HepG2 (cell line): ENCODE measurements around the gene FASTKD1. TPM values are rescaled to one million over a fixed set of nuclear protein-coding genes. Genes with fewer than 3 reads are reported as not detected.

ENCODE experiments used
- ATAC-seq: fragments of 200-7000 bp; cut with Tn5 transposase; 3 replicates; pipeline ENCODE4 v1.9.1; 2020; ENCODE audit warnings: mild to moderate bottlenecking, moderate library complexity
- BruUV-seq: library from RNA; stranded (reverse); fragments of 400-500 nt; replicated peaks from 2 replicates; lab custom pipeline; 2021; lab: Mats Ljungman, UMichigan
- CTCF ChIA-PET: fragments of 300-600 bp; formaldehyde crosslinking; extraction: SDS; loops from one replicate; lab custom pipeline; 2021; ENCODE audit warnings: low total read pairs, inconsistent platforms, low intra/inter-chr PET ratio; lab: Yijun Ruan, JAX
- POLR2A ChIA-PET: fragments of 350-600 bp; sonication (Branson Sonifier 250); formaldehyde crosslinking; loops from one replicate; lab custom pipeline; 2020; ENCODE audit warnings: antibody characterized with exemption, inconsistent platforms; lab: Yijun Ruan, JAX
- DNase-seq: peaks from one replicate; pipeline ENCODE4 v3.0.0-alpha.2; 2015; ENCODE audit warnings: low spot score
- FAIRE-seq: peaks from 3 replicates; lab custom pipeline; 2011; peaks lifted over from hg19 to GRCh38; lab: Jason Lieb, UNC
- H2AFZ ChIP-seq: one replicate; pipeline ENCODE4 v1.6.1; 2011; ENCODE audit warnings: low read length, inconsistent platforms
- H3K27ac ChIP-seq: fragments of 300-600 bp; 3 replicates; pipeline ENCODE4 v1.8.0; 2011; ENCODE audit warnings: mixed run types, mild to moderate bottlenecking, mixed read lengths, low read length, inconsistent platforms; ENCODE audit not compliant: insufficient read depth; ENCODE audit errors: extremely low read length
- H3K27me3 ChIP-seq, 2 experiments: fragments of 200-600 bp in 1 of 2; 2 replicates in 1 of 2; 3 replicates in 1 of 2; pipeline versions ENCODE4 v1.6.0 to v1.8.0; 2011; ENCODE audit warnings: low read length in 2 of 2, mild to moderate bottlenecking in 2 of 2, moderate library complexity in 2 of 2, inconsistent platforms in 1 of 2; ENCODE audit not compliant: insufficient read depth in 2 of 2, control insufficient read depth in 1 of 2
- H3K36me3 ChIP-seq, 2 experiments: fragments of 200-600 bp in 1 of 2; replicated peaks in 1 of 2; 2 replicates in 1 of 2; 3 replicates in 1 of 2; pipeline versions ENCODE4 v1.5.1 to v1.8.0; 2011; ENCODE audit warnings: low read length in 2 of 2, inconsistent platforms in 1 of 2; ENCODE audit not compliant: insufficient read depth in 2 of 2, control insufficient read depth in 1 of 2
- H3K4me1 ChIP-seq: 2 replicates; pipeline ENCODE4 v1.5.1; 2012; ENCODE audit warnings: low read length, inconsistent platforms; ENCODE audit not compliant: insufficient read depth
- H3K4me2 ChIP-seq: 2 replicates; pipeline ENCODE4 v1.6.0; 2011; ENCODE audit warnings: low read depth, low read length, inconsistent platforms
- H3K4me3 ChIP-seq, 3 experiments: fragments of 200-600 bp in 1 of 3; sonication (generic), shearing (Covaris generic) in 1 of 3; replicated peaks in 1 of 3; 2 replicates each; pipeline ENCODE4 v1.5.1; 2011 to 2016; ENCODE audit warnings: low read length in 3 of 3, inconsistent platforms in 2 of 3, low read depth in 2 of 3, mild to moderate bottlenecking in 2 of 3, control low read depth in 1 of 3, mixed read lengths in 1 of 3; ENCODE audit not compliant: insufficient read depth in 1 of 3
- H3K79me2 ChIP-seq: one replicate; pipeline ENCODE4 v1.6.1; 2011; ENCODE audit warnings: low read length, inconsistent platforms; ENCODE audit not compliant: insufficient read depth
- H3K9ac ChIP-seq: 2 replicates; pipeline ENCODE4 v1.6.0; 2011; ENCODE audit warnings: mild to moderate bottlenecking, low read depth, low read length, inconsistent platforms; ENCODE audit not compliant: insufficient read depth
- H3K9me3 ChIP-seq: 2 replicates; pipeline ENCODE4 v1.5.1; 2012; ENCODE audit warnings: mild to moderate bottlenecking, low read length
- H4K20me1 ChIP-seq: 2 replicates; pipeline ENCODE4 v1.6.0; 2011; ENCODE audit warnings: inconsistent platforms, mild to moderate bottlenecking, low read length, moderate library complexity; ENCODE audit not compliant: insufficient read depth
- ATM ChIP-seq: fragments of 450-650 bp; IDR thresholded peaks from 2 replicates; pipeline ENCODE4 v1.7.1; 2017; ENCODE audit warnings: mild to moderate bottlenecking, borderline replicate concordance
- KDM5B ChIP-seq: sonication (generic); formaldehyde crosslinking; IDR thresholded peaks from 2 replicates; pipeline ENCODE4 v1.4.0; 2020; ENCODE audit warnings: missing genetic modification reagents, mild to moderate bottlenecking, borderline replicate concordance
- RFX5 ChIP-seq: IDR thresholded peaks from 2 replicates; pipeline ENCODE4 v1.6.1; 2011; ENCODE audit warnings: low read depth, low read length, improper control_type of control experiment
- SMAD1 ChIP-seq: sonication (generic); formaldehyde crosslinking; IDR thresholded peaks from 2 replicates; pipeline ENCODE4 v1.4.0; 2020; ENCODE audit warnings: missing genetic modification reagents, low read depth, mild to moderate bottlenecking, borderline replicate concordance
- TCF12 ChIP-seq, 2 experiments: fragments of 450-650 bp in 1 of 2; sonication (generic) in 1 of 2; formaldehyde crosslinking in 1 of 2; IDR thresholded peaks; 2 replicates each; pipeline versions ENCODE4 v1.6.1 to v1.8.0; 2017 to 2022; ENCODE audit warnings: antibody characterized with exemption in 1 of 2, mild to moderate bottlenecking in 1 of 2, missing genetic modification reagents in 1 of 2, moderate library complexity in 1 of 2
- TCF7L2 ChIP-seq: IDR thresholded peaks from 2 replicates; pipeline ENCODE4 v1.6.1; 2011; ENCODE audit warnings: mild to moderate bottlenecking, low read depth, low read length, moderate library complexity
- ZFP62 ChIP-seq: sonication (generic); formaldehyde crosslinking; IDR thresholded peaks from 2 replicates; pipeline ENCODE4 v1.4.0; 2020; ENCODE audit warnings: missing genetic modification reagents
- ZNF343 ChIP-seq: sonication (generic); formaldehyde crosslinking; IDR thresholded peaks from 2 replicates; pipeline ENCODE4 v1.4.0; 2020; ENCODE audit warnings: mild to moderate bottlenecking, missing genetic modification reagents
- ZNF564 ChIP-seq: sonication (generic); formaldehyde crosslinking; IDR thresholded peaks from 2 replicates; pipeline ENCODE4 v1.8.1; 2023; ENCODE audit warnings: mild to moderate bottlenecking, missing genetic modification reagents
- ZNF879 ChIP-seq: sonication (generic); formaldehyde crosslinking; IDR thresholded peaks from 2 replicates; pipeline ENCODE4 v1.8.1; 2023; ENCODE audit warnings: missing genetic modification reagents
- WGBS: methylation state at CpG from one replicate; pipeline ENCODE4 v1.1.6; 2017; ENCODE audit warnings: low lambda C conversion rate; 5-methylcytosine and 5-hydroxymethylcytosine counted together
- in situ Hi-C: cut with HindIII; loops from 2 replicates; pipeline ENCODE4 v1.10.0; 2017; ENCODE audit warnings: low pct_unique_long_range_greater_than_20kb; ENCODE audit not compliant: extremely low pct_ligation_motif_present
- intact Hi-C: fragments of 100-400 bp; cut with micrococcal nuclease; formaldehyde crosslinking; loops from one replicate; pipeline ENCODE4 v1.10.0; 2022; ENCODE audit not compliant: unreplicated experiment
- polyA plus RNA-seq, 8 experiments: library from polyadenylated mRNA; depleted of rRNA in 3 of 8; stranded (reverse) in 7 of 8; unstranded in 1 of 8; fragments of >200 nt; fragmentation: Illumina TruSeq in 4 of 8; extraction: Trizol in 4 of 8; gene quantifications; 2 replicates each; pipeline versions ENCODE4 v1.2.1 to v1.2.3, GENCODE V29; 2011 to 2016; ENCODE audit warnings: low read depth in 4 of 8, missing spikeins in 1 of 8, mixed read lengths in 1 of 8; ENCODE audit not compliant: insufficient read depth in 1 of 8
- total RNA-seq, 5 experiments: library from RNA; depleted of rRNA; stranded (reverse); fragments of >200 nt; fragmentation: Illumina TruSeq; extraction: Trizol; gene quantifications; 2 replicates each; pipeline ENCODE4 v1.2.3, GENCODE V29; 2016; ENCODE audit warnings: low read depth in 1 of 5
- TF ChIP-seq, protein P1 (sequence below): sonication (generic); formaldehyde crosslinking; IDR thresholded peaks from 2 replicates; pipeline ENCODE4 v1.4.0; 2020; ENCODE audit warnings: missing genetic modification reagents
- TF ChIP-seq, protein P2 (sequence below): sonication (generic); formaldehyde crosslinking; IDR thresholded peaks from 2 replicates; pipeline ENCODE4 v1.4.0; 2020; ENCODE audit warnings: missing genetic modification reagents
- TF ChIP-seq, protein P3 (sequence below): sonication (generic); formaldehyde crosslinking; IDR thresholded peaks from 2 replicates; pipeline ENCODE4 v1.8.0; 2022; ENCODE audit warnings: missing genetic modification reagents, low read depth, mild to moderate bottlenecking, borderline replicate concordance
- TF ChIP-seq, protein P4 (sequence below), 2 experiments: IDR thresholded peaks; 2 replicates each; pipeline ENCODE4 v1.6.1; 2011 to 2012; ENCODE audit warnings: low read length in 2 of 2, borderline replicate concordance in 1 of 2, low read depth in 1 of 2, mild to moderate bottlenecking in 1 of 2, moderate library complexity in 1 of 2

FASTKD1 gene
- total and polyA plus RNA-seq, 2 of the 13 experiments (the other 11 are each of a cell fraction or from before 2014, with no cell fraction given) = 35.0 to 38.0 TPM

GRCh38 chr2:169569948-169570347 lies 3.7 kb downstream of the FASTKD1 start (continued):
- TF ChIP-seq ZFP62 (CRISPR knock-in tag) (no peak), ATM (no peak)

DNA sequence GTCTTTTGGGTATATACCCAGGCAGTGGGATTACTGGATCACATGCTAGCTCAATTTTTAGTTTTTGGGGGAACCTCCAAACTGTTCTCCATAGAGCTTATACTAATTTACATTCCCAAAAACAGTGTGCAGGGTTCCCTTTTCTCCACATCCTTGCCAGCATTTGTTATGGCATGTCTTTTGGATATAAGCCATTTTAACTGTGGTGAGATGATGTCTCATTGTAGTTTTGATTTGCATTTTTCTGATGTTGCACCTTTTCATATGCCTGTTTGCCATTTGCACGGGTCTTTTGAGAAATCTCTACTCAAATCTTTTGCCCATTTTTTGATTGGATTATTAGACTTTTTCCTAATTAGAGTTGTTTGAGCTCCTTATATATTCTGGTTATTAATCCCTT lies 8.0 kb downstream of the FASTKD1 start:
- CTCF ChIA-PET = no interaction called here
- H3K9me3 ChIP-seq = no peaks in the 10 kb centered on the region
- ATAC-seq (no peak), FAIRE-seq (no peak), DNase-seq (no peak)
- H4K20me1 ChIP-seq = no peaks in the 10 kb centered on the region
- in situ Hi-C loops = no loop called here
- H2AFZ ChIP-seq = no peak overlapping the region
- H3K27ac ChIP-seq = no peak overlapping the region
- peaks cover 9% of the 10 kb centered on the region for H3K4me1 ChIP-seq
- no peaks in the 10 kb centered on the region for H3K27me3 ChIP-seq
- POLR2A ChIA-PET = no interaction called here
- no peak overlapping the region for H3K4me2 ChIP-seq
- BruUV-seq = no TSS peak
- intact Hi-C loops = no loop called here
- H3K4me3 ChIP-seq = no peak overlapping the region
- peaks cover 4% of the 10 kb centered on the region for H3K79me2 ChIP-seq
- 98% methylated on average over 1 of the region's 1 CpG for WGBS
- H3K36me3 ChIP-seq = no peaks in the 10 kb centered on the region; a peak in 1 of 5 replicates
- no peak overlapping the region for H3K9ac ChIP-seq
- TF ChIP-seq KDM5B (CRISPR knock-in tag) = no peak
- no peak for TF ChIP-seq TCF12 (IDR thresholded peaks at IDR 0.05)
- no peak for TF ChIP-seq TCF12 (CRISPR knock-in tag; IDR thresholded peaks at IDR 0.05)
- TF ChIP-seq ZNF564 (CRISPR knock-in tag) = no peak
- no peak for TF ChIP-seq ZNF879 (CRISPR knock-in tag)
- TF ChIP-seq RFX5 = no peak
- TF ChIP-seq, protein P1, sequence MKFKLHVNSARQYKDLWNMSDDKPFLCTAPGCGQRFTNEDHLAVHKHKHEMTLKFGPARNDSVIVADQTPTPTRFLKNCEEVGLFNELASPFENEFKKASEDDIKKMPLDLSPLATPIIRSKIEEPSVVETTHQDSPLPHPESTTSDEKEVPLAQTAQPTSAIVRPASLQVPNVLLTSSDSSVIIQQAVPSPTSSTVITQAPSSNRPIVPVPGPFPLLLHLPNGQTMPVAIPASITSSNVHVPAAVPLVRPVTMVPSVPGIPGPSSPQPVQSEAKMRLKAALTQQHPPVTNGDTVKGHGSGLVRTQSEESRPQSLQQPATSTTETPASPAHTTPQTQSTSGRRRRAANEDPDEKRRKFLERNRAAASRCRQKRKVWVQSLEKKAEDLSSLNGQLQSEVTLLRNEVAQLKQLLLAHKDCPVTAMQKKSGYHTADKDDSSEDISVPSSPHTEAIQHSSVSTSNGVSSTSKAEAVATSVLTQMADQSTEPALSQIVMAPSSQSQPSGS (CRISPR knock-in tag) = no peak
- no peak for TF ChIP-seq SMAD1 (CRISPR knock-in tag)
- TF ChIP-seq TCF7L2 = no peak
- TF ChIP-seq, protein P2, sequence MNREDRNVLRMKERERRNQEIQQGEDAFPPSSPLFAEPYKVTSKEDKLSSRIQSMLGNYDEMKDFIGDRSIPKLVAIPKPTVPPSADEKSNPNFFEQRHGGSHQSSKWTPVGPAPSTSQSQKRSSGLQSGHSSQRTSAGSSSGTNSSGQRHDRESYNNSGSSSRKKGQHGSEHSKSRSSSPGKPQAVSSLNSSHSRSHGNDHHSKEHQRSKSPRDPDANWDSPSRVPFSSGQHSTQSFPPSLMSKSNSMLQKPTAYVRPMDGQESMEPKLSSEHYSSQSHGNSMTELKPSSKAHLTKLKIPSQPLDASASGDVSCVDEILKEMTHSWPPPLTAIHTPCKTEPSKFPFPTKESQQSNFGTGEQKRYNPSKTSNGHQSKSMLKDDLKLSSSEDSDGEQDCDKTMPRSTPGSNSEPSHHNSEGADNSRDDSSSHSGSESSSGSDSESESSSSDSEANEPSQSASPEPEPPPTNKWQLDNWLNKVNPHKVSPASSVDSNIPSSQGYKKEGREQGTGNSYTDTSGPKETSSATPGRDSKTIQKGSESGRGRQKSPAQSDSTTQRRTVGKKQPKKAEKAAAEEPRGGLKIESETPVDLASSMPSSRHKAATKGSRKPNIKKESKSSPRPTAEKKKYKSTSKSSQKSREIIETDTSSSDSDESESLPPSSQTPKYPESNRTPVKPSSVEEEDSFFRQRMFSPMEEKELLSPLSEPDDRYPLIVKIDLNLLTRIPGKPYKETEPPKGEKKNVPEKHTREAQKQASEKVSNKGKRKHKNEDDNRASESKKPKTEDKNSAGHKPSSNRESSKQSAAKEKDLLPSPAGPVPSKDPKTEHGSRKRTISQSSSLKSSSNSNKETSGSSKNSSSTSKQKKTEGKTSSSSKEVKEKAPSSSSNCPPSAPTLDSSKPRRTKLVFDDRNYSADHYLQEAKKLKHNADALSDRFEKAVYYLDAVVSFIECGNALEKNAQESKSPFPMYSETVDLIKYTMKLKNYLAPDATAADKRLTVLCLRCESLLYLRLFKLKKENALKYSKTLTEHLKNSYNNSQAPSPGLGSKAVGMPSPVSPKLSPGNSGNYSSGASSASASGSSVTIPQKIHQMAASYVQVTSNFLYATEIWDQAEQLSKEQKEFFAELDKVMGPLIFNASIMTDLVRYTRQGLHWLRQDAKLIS = no peak
- TF ChIP-seq, protein P3, sequence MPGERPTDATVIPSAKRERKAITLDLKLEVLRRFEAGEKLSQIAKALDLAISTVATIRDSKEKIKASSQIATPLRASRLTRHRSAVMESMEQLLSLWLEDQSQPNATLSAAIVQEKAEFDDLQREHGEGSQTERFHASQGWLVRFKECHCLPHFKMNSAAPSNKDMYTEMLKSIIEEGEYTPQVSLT (CRISPR knock-in tag) = no peak
- TF ChIP-seq ZNF343 = no peak
- TF ChIP-seq, protein P4, sequence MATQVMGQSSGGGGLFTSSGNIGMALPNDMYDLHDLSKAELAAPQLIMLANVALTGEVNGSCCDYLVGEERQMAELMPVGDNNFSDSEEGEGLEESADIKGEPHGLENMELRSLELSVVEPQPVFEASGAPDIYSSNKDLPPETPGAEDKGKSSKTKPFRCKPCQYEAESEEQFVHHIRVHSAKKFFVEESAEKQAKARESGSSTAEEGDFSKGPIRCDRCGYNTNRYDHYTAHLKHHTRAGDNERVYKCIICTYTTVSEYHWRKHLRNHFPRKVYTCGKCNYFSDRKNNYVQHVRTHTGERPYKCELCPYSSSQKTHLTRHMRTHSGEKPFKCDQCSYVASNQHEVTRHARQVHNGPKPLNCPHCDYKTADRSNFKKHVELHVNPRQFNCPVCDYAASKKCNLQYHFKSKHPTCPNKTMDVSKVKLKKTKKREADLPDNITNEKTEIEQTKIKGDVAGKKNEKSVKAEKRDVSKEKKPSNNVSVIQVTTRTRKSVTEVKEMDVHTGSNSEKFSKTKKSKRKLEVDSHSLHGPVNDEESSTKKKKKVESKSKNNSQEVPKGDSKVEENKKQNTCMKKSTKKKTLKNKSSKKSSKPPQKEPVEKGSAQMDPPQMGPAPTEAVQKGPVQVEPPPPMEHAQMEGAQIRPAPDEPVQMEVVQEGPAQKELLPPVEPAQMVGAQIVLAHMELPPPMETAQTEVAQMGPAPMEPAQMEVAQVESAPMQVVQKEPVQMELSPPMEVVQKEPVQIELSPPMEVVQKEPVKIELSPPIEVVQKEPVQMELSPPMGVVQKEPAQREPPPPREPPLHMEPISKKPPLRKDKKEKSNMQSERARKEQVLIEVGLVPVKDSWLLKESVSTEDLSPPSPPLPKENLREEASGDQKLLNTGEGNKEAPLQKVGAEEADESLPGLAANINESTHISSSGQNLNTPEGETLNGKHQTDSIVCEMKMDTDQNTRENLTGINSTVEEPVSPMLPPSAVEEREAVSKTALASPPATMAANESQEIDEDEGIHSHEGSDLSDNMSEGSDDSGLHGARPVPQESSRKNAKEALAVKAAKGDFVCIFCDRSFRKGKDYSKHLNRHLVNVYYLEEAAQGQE (IDR thresholded peaks at IDR 0.05; ENCODE audit: borderline replicate concordance in 1 of 2, low read depth in 1 of 2, low read length in 2 of 2) = no peak
